ENCODE measurements around the gene ACSS1. TPM values are rescaled to one million over a fixed set of nuclear protein-coding genes. Genes with fewer than 3 reads are reported as not detected.

The ACSS1 gene
- total RNA-seq, 1 donor from 2014 or later = 0.72 TPM

DNA sequence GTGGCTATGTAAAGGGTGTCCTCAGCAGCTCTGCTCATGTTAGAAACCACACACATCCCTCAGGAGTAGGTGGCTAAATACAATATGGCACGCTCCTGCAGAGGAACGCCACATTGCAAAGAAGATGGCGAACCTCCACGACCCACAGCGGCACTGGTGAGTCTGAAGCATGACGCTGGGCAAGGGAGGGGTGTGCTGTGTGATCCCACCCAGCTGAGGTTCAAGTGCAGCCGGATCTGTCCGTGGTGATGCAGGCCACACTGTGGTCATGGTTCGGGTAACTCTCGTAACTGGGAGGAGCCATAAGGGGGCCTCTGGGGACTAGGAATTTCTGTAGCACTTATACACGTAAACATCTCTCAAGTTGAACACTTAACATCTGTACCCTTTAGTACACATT lies 42.0 kb downstream of the ACSS1 start:
- peaks cover 26% of the 10 kb centered on the region for H3K4me1 Mint-ChIP-seq (ENCODE audit: low read depth)
- H3K4me3 Mint-ChIP-seq (ENCODE audit: low read depth) = no peak overlapping the region
- TF ChIP-seq, protein P1, sequence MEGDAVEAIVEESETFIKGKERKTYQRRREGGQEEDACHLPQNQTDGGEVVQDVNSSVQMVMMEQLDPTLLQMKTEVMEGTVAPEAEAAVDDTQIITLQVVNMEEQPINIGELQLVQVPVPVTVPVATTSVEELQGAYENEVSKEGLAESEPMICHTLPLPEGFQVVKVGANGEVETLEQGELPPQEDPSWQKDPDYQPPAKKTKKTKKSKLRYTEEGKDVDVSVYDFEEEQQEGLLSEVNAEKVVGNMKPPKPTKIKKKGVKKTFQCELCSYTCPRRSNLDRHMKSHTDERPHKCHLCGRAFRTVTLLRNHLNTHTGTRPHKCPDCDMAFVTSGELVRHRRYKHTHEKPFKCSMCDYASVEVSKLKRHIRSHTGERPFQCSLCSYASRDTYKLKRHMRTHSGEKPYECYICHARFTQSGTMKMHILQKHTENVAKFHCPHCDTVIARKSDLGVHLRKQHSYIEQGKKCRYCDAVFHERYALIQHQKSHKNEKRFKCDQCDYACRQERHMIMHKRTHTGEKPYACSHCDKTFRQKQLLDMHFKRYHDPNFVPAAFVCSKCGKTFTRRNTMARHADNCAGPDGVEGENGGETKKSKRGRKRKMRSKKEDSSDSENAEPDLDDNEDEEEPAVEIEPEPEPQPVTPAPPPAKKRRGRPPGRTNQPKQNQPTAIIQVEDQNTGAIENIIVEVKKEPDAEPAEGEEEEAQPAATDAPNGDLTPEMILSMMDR (IDR thresholded peaks at IDR 0.05; ENCODE audit: unreplicated experiment) = no peak
- H3K9me3 Mint-ChIP-seq (ENCODE audit: low read depth) = no peaks in the 10 kb centered on the region
- no peak for DNase-seq (ENCODE audit: low spot score, unreplicated experiment)
- H3K27ac Mint-ChIP-seq = no peak overlapping the region
- H3K27me3 Mint-ChIP-seq = peaks cover 6% of the 10 kb centered on the region
- no peaks in the 10 kb centered on the region for H3K36me3 Mint-ChIP-seq (ENCODE audit: insufficient read depth)

DNA sequence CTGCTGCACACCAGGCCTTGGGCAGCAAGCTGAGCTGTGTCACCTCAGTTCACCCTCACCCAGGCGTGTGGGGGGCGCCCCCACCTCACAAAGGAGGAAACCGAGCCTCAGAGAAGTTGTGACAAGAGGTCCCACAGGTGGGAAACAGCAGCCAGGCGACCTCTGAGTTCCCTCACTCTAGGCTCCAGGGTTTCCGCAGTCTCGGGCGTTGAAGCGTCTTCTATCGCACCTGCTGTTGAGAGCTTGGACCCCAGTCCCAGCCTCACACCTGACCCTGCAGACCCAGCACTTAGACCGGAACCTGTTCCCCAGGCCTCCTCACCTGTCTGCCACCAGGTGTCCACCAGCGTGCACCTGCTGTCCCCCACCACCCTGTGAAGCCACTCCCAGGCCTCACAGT lies 43.1 kb downstream of the ACSS1 start:
- no peaks in the 10 kb centered on the region for H3K9me3 Mint-ChIP-seq (ENCODE audit: low read depth)
- TF ChIP-seq, protein P1 (IDR thresholded peaks at IDR 0.05; ENCODE audit: unreplicated experiment) = no peak

GRCh38 chr20:25013478-25014380 lies 44.2 kb downstream of the ACSS1 start:
- DNase-seq (ENCODE audit: low spot score, unreplicated experiment) = no peak
- TF ChIP-seq, protein P1 (IDR thresholded peaks at IDR 0.05; ENCODE audit: unreplicated experiment) = no peak
- H3K27me3 Mint-ChIP-seq = peaks cover 17% of the 10 kb centered on the region
- H3K4me1 Mint-ChIP-seq (ENCODE audit: low read depth) = peaks cover 20% of the 10 kb centered on the region
- H3K36me3 Mint-ChIP-seq (ENCODE audit: insufficient read depth) = no peaks in the 10 kb centered on the region
- no peaks in the 10 kb centered on the region for H3K9me3 Mint-ChIP-seq (ENCODE audit: low read depth)
- no peak overlapping the region for H3K4me3 Mint-ChIP-seq (ENCODE audit: low read depth)
- no peak overlapping the region for H3K27ac Mint-ChIP-seq

More for the DNA sequence above, 43.1 kb downstream of the ACSS1 start:
- peaks cover 13% of the 10 kb centered on the region for H3K27me3 Mint-ChIP-seq
- no peak overlapping the region for H3K27ac Mint-ChIP-seq
- no peaks in the 10 kb centered on the region for H3K36me3 Mint-ChIP-seq (ENCODE audit: insufficient read depth)
- H3K4me1 Mint-ChIP-seq (ENCODE audit: low read depth) = peaks cover 26% of the 10 kb centered on the region
- H3K4me3 Mint-ChIP-seq (ENCODE audit: low read depth) = no peak overlapping the region
- no peak for DNase-seq (ENCODE audit: low spot score, unreplicated experiment)

DNA sequence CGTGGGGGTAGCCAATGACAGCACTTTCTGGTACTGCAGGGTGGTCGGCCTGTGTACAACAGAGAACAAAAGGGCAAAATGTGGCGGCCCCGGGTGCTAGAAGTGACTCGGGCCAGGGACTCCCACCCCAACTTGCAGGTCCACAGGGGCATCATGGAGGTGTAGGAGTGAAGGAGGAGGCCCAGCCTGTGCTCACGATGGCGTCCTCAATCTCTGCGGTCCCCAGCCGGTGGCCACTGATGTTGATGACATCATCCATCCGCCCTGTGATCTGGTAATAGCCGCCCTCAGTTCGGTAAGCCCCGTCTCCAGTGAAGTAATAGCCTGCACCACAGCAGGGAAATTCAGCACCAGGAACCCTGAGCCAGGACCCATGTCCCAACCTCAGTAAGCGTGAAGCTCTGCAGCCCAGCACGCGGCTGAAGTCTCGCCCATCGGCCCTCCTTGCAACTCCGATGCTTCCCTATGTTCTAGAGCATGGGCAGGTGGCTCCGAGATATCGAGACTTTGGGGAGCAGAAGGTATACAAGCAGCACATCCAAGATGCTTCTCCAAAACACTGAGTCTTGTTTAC lies 45.2 kb downstream of the ACSS1 start:
- Mint-ChIP-seq H3K9me3 (ENCODE audit: low read depth) (no peaks in the 10 kb centered on the region), H3K27ac (no peak overlapping the region), H3K4me3 (ENCODE audit: low read depth) (no peak overlapping the region), H3K36me3 (ENCODE audit: insufficient read depth) (no peaks in the 10 kb centered on the region), H3K27me3 (peaks cover 17% of the 10 kb centered on the region), H3K4me1 (ENCODE audit: low read depth) (peaks cover 11% of the 10 kb centered on the region)
- DNase-seq (ENCODE audit: low spot score, unreplicated experiment) = no peak
- TF ChIP-seq, protein P1 (IDR thresholded peaks at IDR 0.05; ENCODE audit: unreplicated experiment) = no peak

DNA sequence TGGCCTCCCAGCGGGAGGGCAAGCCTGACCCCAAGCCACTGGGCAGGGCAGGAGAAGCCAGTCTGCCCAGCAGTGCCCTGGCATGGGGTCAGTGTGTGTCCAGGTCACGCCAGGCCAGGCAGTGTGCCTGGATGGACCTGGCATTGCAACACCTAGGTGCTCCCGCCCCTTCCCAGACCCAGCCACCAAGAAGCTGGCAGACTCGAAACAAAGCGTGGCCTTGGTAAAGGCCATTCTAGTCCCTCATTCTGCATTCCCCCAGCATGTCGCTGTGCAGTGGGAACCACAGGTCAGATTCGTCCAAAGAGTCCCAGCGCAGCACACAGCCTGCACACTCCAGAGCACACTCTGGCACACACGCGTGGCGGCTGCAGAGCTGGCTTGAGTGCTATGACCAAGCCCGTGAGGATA lies 46.1 kb downstream of the ACSS1 start:
- peaks cover 3% of the 10 kb centered on the region for H3K4me1 Mint-ChIP-seq (ENCODE audit: low read depth)
- no peak overlapping the region for H3K27ac Mint-ChIP-seq
- H3K4me3 Mint-ChIP-seq (ENCODE audit: low read depth) = no peak overlapping the region
- DNase-seq (ENCODE audit: low spot score, unreplicated experiment) = no peak
- H3K36me3 Mint-ChIP-seq (ENCODE audit: insufficient read depth) = no peaks in the 10 kb centered on the region
- TF ChIP-seq, protein P1 (IDR thresholded peaks at IDR 0.05; ENCODE audit: unreplicated experiment) = no peak
- no peaks in the 10 kb centered on the region for H3K9me3 Mint-ChIP-seq (ENCODE audit: low read depth)
- peaks cover 14% of the 10 kb centered on the region for H3K27me3 Mint-ChIP-seq

Data from progenitor cell of endocrine pancreas (in vitro differentiated cells).